ENCODE data around the gene MEIS1.
"Not testable (repeated sequence)": the region's sequence is repeated elsewhere in the genome, so short reads cannot be mapped to it uniquely, and the experiment has no call there.

MEIS1 gene

GRCh38 chr2:66467718-66468117, 32.8 kb downstream of the MEIS1 start:
- no peak for DNase-seq (ENCODE audit: low read depth)

GRCh38 chr2:66469214-66469902, 34.4 kb downstream of the MEIS1 start:
- DNase-seq (ENCODE audit: low read depth): no peak

GRCh38 chr2:66470199-66470598, 35.3 kb downstream of the MEIS1 start:
- no peak for DNase-seq (ENCODE audit: low read depth)

GRCh38 chr2:66472225-66472843, 37.4 kb downstream of the MEIS1 start:
- no peak for DNase-seq (ENCODE audit: low read depth)

- DNase-seq (ENCODE audit: low read depth): no peak
Observed at GRCh38 chr2:66477135-66477842, 42.4 kb downstream of the MEIS1 start.

GRCh38 chr2:66478299-66478698, 43.4 kb downstream of the MEIS1 start:
- DNase-seq (ENCODE audit: low read depth): no peak

GRCh38 chr2:66478731-66479316, 43.9 kb downstream of the MEIS1 start:
- DNase-seq (ENCODE audit: low read depth): no peak

- DNase-seq (ENCODE audit: low read depth): no peak
Observed at GRCh38 chr2:66481100-66481549, 46.2 kb downstream of the MEIS1 start.

GRCh38 chr2:66485252-66485651, 50.3 kb downstream of the MEIS1 start:
- not testable (repeated sequence) for DNase-seq (ENCODE audit: low read depth)

GRCh38 chr2:66488946-66489345, 54.0 kb downstream of the MEIS1 start:
- DNase-seq (ENCODE audit: low read depth): no peak

GRCh38 chr2:66489436-66489835, 54.5 kb downstream of the MEIS1 start:
- no peak for DNase-seq (ENCODE audit: low read depth)

- no peak for DNase-seq (ENCODE audit: low read depth)
Observed at GRCh38 chr2:66490588-66491001, 55.7 kb downstream of the MEIS1 start.

GRCh38 chr2:66494708-66495107, 59.8 kb downstream of the MEIS1 start:
- no peak for DNase-seq (ENCODE audit: low read depth)

GRCh38 chr2:66495788-66496640, 61.1 kb downstream of the MEIS1 start:
- no peak for DNase-seq (ENCODE audit: low read depth)

- no peak for DNase-seq (ENCODE audit: low read depth)
Observed at GRCh38 chr2:66496670-66497420, 61.9 kb downstream of the MEIS1 start.

- DNase-seq (ENCODE audit: low read depth): no peak
Observed at GRCh38 chr2:66497431-66498288, 62.7 kb downstream of the MEIS1 start.

- no peak for DNase-seq (ENCODE audit: low read depth)
Observed at GRCh38 chr2:66498289-66498975, 63.5 kb downstream of the MEIS1 start.

GRCh38 chr2:66501267-66501666, 66.3 kb downstream of the MEIS1 start:
- no peak for DNase-seq (ENCODE audit: low read depth)

- no peak for DNase-seq (ENCODE audit: low read depth)
Observed at GRCh38 chr2:66506265-66506664, 71.3 kb downstream of the MEIS1 start.

Measured in activated T-helper 9 cell treated with anti-CD3 and anti-CD28 coated beads, Interleukin-2, amount 50 U/mL, for 16 hours (primary cell).